Hematopoietic multipotent progenitor cell (in vitro differentiated cells): ENCODE data around the gene BBS1. TPM values are rescaled to one million over a fixed set of nuclear protein-coding genes. Genes with fewer than 3 reads are reported as not detected.

Experiments used
- DNase-seq, 3 donors: peaks; one replicate each; pipeline ENCODE4 v3.0.0-alpha.2; 2011 to 2015; ENCODE audit warnings: low read depth in 2 of 3, low spot score in 2 of 3
- total RNA-seq: library from RNA; depleted of rRNA; stranded (reverse); fragments of >200 nt; gene quantifications from one replicate; pipeline ENCODE4 v1.2.3, GENCODE V29; 2012

Gene BBS1
- total RNA-seq, 1 donor = 50.1 TPM

DNA sequence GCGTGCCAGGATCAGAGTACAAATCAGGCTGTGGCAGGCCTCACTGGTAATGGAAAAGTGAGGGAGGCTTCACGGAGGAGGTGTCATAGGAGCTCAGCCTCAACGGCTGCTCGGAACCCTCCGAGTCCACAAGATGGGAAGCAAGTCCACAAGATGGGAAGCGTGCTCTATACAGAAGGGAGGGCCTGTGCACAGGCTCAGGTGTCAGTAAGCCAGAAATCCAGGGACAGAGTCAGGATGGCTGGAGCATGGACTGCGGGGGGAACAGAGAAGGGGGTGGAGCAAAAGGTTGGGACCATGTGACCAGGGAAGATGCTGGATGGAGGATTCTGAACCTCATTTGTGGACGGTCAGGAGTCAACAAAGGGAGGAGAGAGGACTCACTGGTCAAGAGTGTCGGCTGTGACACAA is 33.6 kb upstream of the BBS1 start:
- no peak for DNase-seq

DNA sequence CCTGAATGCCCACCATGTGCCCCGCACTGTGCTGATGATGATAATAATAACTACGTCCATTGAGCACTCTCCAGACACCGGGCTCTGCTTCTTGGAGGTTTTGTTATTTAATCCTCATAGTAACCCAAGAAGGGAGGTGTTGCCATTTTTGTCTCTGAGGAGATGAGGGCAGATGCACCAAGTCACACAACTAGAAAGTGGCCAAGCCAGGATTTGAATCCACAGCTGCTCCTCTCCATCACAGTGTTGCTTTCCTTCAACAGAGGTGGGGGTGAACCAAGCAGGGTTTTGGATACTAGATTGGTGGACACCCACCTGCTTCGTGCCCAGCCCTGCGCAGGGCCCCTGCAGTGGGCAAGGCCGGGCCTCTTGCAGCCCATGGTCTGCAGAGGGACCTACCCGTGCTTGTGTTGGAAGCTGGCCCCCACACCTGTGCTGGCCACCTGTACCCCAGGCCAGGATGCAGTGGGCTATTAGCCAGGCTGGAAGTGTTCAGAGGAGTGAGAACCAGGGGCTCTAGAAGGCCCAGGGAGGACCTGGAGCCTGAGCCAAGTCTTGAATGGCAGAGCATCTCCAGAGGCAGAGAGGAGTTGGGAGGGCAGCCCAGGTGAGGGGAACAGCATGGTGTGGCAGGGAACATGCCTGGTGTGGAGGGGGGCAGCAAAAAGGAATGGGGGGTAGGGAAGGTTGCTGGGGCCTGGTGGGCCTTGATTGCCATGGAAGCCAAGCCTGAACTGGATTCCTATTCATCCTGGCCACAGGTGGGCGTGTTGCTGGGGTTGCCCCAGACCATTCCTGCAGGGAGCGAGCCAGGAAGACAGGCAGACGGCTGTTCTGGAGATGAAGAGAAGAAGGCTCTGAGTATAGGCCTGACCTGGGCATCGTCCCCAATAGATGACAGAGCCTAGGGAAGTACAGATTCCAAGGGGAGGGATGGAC is 32.9 kb upstream of the BBS1 start:
- DNase-seq = no peak

DNA sequence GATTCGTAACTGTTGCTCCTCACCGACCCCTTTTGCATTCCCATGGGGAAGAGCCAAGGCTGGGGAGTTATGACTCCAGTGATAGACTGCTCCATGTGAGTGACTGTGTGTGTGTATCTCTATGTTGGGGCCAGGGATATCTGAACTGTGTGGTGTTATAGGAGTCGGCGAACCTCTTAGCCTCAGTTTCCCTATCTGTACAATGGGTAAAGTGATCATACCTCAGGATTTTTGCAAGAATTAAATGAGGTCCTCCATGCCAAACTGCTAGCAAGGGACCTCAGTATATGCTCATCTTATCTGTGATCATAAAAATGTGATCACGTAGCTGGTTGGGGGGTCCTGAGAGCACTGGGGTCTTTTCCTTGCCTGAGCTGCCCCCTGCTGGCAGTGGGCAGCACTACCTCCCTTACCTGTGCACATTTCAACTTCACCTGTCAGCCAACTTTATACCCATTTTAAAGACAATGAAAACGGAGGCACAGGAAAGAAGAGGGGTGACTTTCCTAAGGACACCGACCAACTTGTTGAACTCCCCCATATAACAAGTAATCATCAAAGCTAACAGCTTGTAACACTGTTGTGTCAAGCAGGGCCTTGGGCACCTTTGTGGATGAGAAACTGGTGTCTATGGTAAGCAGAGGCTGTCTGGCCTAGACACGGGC is 31.6 kb upstream of the BBS1 start:
- peak in 2 of 3 donors; percentile 40 to 41 for DNase-seq

DNA sequence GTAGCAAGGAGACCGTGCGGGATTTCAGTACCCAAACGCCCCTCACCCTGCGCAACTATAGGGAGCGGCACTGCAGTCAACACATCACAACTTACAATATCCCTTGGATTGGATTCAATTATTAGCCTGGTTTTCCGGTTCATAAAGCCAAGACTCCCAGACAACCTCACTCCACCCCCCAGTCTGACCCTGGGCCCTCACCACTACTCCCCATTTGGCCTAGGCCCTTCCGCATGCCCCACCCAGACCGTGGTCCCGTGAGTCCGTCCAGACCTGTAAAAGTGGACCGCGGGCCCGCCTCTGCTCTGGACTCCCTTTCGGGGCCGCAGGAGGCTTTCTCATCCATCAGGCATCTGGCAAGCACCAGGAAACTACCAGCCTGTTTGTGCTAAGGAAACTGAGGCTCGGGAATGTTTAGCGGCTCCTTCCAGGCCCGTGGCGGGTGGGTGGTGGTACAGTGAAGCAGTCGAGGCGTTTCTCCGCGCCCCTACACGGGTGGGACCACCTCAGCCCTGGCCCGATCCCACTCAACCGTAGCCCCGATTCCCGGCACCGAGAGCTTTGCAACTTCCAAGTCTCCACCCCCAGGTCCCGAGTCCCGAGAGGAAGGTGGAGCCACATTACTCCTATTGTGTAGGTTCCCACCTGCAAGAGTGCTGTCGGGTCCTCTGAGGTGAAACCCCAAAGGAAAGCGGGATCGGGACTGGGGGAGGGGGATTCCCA is 30.9 kb upstream of the BBS1 start:
- no peak for DNase-seq

DNA sequence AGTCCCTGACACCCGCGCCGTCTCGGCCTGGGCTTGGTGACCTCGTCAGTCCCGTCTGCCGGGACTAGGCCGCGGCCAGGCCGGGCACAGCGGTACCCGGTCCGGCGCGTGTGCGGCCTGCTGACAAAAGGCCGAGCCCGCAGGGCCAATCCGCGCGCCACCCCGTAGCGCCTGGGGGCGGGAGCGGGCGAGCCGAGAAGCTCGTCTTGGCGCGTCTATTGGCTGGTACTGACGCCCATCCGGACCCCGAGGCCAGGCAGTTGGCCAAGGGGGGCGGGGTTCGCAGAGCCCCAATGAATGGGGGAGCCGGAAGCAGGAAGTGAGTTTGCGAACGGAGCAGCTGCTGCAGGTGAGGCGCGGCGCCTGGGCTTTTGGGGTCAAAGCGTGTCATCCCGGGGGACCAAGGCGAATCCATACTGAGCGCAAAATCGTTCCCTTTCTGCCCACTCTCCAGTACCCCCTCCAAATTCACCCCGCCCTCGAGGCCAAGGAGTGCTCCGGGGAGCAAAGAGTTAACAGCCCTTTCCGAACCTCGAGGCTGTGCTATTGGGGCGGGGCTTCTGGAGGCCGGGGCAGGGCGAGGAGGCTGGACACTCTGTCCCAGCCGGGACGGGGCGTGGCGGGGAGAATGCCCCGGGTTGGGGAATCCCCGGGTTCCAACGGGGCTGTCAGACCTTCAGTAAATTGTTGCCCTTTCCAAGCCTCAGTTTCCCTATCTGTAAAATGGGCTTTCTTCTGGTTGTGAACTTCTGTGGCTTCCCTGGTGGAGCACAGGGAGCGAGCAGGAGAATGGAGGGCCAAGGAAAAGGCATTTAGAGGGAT is 30.1 kb upstream of the BBS1 start, which contains the start of gene DPP3:
Gene DPP3, plus strand, starts transcription at position 318 of the 822 bp plus-strand sequence. CDS start 1,767 bp downstream, outside the sequence.
- peak; percentile 77 to 98 (median 96) for DNase-seq

DNA sequence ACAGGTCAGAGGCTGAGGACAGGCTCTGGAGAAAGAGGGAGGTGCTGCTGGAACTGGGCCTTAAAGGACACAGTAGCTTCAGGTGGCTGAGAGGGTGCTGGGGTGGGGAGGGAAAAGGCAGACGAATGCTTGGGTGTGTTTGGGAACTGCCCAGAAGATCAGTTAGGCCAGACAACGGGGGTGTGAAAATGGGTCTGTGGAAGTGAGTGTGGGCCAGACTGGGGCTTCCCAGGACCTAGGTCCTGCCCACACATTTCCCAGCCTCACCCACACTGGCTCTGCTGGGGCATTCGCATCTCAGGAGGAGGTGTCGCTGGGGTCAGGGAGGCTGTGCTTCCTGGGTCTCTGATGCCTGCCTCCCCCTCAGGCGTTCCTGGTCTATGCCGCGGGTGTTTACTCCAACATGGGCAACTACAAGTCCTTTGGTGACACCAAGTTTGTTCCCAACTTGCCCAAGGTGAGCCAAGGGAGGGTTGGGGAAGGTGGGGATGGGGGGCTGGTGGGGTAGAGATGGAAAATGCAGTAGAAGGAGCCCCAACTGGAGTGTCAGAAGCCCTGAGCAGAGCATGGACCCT is 25.5 kb upstream of the BBS1 start:
- no peak for DNase-seq

DNA sequence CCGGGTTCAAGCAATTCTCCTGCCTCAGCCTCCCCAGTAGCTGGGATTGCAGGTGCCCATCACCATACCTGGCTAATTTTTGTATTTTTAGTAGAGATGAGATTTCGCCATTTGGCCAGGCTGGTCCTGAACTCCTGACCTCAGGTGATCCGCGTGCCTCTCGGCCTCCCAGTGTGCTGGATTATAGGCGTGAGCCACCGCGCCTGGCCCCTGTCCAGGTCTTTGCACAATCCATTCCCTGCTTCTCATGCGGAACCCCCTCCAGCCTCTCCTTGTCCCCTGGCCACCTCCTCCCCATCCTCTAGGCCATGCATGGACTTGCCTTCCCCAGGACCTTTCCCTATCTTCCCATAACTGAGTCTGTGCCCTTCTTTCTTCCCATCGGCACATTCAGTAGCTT is 21.5 kb upstream of the BBS1 start:
- DNase-seq = no peak

DNA sequence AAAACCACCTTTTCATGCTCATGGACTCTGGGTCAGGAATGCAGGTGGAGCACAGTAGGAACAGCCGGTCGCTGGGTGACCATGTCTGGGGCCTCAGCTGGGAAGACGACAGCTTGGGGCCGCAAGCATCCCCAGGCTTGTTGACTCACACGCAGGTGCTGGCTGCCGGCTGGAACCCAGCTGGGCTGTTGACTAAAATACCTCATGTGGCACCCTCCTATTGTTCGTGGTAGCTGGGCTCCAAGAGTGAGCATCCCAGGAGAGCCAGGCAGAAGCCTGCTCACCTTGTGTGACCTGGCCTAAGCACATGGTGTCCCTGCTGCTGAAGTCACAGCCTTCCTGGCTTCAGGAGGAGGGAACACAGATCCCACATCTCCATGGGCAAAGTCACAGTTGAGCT is 20.8 kb upstream of the BBS1 start:
- no peak for DNase-seq

DNA sequence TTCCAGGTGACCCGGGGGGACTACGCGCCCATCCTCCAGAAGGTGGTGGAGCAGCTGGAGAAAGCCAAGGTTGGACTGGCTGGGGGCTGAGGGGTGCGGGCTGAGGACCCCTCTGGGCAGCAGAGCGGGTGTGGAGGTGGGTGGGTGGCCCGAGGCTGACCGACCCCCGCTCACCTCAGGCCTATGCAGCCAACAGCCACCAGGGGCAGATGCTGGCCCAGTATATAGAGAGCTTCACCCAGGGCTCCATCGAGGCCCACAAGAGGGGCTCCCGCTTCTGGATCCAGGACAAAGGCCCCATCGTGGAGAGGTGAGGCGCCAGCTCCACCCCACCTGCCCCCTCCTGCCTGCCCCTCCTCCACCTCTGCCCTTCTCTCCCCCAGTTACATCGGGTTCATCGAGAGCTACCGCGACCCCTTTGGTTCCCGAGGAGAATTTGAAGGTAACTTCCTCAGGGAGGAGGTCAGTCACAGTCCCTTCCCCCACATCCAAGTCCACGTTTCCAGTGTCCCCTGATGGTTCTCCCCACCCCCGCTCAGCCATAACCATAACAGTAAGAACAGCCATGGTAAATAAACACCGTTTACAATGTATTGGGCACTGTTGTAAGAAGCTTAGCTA is 19.0 kb upstream of the BBS1 start:
- no peak for DNase-seq

DNA sequence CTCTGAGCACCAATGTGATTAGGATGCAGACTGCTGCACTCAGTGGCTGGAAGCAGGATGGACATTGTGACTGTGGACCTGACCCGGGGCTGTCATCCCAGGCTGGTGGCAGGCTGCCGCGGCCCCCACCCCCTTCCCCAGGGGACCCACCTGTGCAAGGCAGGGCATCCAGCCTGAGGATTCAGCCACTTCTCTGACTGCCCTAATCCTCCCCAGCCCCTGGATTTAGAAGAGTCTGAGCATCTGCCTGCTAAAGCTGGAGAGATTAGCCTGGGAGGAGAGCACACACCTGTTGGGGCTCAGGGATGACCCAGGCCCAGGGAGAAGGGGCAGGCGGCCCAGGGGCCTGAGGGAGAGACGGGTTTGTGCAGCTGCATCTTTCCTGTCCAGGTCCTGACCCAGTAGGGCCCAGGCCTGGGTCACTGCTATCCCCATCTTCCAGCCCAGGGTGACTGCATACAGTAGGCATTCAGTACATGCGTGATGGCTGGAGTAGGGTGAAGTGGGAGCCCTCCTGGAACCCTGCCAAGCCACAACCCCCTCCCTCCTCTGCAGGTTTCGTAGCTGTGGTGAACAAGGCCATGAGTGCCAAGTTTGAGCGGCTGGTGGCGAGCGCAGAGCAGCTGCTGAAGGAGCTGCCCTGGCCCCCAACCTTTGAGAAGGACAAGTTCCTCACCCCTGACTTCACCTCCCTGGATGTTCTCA is 18.1 kb upstream of the BBS1 start:
- DNase-seq = no peak

DNA sequence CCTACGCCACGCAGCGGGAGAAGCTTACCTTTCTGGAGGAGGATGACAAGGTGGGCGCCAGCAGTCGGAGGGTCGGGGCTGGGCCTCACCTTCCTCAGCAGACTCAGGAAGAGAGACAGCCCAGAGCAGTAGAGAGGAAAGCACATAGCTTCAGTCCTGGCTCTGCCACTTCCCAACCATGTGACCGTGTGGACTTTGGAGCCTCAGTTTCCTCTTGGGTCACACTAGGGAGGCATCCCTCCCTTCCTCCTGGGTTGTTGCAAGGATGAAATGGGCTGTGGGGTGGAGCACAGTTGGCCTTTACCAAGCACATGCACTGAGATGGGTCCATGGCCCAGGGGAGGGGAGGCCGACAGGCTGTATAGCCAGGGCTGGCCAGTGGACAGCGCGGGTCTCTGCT is 17.3 kb upstream of the BBS1 start:
- no peak for DNase-seq

DNA sequence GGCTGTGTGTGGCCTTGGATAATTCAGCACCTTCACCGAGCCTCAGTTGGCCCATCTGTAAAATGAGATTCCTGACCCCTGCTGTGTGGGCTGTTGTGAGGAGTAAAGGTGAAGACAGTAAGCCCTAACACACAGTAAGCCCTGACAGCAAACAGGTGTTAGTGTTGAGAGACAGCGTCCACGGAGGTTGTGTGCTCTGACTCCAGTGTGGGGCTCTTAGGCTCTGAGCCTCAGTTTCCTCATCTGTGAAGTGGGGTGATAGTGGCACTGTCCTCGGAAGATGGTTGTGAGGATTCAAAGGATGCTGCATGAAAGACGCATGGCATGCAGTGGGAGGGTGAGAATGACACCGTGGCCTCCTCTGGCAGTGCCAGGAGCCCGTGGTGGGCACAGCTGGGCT is 16.0 kb upstream of the BBS1 start:
- DNase-seq = no peak

DNA sequence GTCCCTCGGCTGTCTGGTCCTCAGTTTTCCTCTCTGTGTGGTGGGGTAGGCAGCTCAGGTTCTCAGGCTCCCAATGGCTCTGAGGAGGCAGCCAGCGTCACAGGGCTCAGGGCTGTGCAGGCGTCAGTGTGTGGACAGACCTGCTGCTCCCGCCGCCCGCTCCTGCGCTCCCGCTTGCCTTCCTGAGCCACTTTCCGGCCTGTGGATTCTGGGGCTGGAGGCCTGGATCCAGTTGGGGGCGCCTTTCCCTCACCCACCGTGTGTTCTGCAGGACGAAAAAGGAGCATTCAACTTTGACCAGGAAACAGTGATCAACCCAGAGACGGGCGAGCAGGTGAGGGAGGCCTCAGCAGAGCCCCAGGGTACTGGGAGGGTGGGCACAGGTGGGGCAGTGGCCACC is 15.5 kb upstream of the BBS1 start:
- no peak for DNase-seq

DNA sequence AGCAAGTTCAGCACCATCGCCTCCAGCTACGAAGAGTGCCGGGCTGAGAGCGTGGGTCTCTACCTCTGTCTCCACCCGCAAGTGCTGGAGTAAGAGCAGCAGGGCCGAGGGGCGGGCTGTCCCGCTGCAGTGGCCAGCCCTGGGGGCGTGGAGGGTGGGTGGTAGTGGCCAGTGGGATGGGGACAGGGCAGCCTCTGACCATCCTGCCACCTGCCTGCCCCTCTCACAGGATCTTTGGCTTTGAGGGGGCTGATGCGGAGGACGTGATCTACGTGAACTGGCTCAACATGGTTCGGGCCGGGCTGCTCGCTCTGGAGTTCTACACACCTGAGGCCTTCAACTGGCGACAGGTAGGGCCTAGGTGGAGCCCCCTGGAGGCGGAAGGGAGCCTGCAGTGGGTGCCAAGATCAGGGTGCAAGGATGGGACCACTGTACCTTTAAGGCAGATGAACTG is 15.0 kb upstream of the BBS1 start:
- no peak for DNase-seq

DNA sequence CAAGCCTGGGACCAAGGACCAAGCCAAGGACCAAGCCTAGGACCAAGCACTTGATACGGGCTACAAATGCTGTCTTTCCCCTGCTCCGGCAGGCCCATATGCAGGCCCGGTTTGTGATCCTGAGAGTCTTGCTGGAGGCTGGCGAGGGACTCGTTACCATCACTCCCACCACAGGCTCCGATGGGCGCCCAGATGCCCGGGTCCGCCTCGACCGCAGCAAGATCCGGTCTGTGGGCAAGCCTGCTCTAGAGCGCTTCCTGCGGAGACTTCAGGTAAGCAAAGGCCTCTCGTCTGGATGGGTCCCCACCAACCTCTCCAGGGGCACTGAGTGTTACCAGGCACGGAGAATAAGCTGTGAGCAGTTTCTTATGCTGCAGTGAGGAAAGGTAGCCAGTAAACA is 13.2 kb upstream of the BBS1 start:
- DNase-seq = no peak

DNA sequence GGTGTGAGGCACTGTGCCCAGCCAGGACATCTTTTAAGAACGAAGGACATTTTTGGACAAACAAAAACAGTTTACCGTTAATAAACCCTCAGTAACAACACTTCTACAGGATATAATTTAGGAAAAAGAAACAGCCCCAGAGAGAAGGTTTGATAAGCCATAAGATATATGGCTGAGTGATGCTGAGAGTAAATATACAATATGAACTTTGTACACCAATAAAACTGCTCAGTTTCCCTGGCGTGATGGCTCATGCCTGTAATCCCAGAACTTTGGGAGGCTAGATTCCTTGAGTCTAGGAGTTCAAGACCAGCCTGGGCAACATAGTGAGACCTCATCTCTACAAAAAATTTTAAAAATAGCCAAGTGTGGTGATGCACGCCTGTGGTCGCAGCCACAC is 11.9 kb upstream of the BBS1 start:
- DNase-seq = no peak

DNA sequence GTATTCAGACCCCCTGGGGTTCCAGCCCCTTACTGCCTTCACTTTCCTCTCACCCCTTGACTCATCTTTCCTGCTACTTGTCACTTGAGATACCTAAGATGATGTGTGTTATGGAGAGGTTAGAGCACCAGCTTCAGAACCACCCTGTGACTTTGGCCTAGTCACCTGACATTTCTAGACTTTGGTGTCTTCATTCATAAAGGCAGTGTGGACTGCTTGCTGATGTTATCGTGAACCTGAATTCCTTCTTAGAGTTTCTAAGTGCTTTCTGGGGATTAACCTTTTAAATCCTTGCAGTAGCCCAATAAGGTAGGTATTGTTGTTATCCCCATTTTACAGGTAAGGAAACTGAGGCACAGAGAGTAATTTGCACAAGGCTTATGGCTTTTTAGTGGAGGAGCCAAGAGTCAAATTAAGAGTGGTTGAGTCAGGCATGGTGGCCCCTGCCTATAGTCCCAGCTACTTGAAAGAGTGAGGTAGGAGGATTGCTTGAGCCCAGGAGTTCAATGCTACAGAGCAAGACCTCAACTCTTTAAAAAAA is 5.1 kb upstream of the BBS1 start:
- DNase-seq = no peak

DNA sequence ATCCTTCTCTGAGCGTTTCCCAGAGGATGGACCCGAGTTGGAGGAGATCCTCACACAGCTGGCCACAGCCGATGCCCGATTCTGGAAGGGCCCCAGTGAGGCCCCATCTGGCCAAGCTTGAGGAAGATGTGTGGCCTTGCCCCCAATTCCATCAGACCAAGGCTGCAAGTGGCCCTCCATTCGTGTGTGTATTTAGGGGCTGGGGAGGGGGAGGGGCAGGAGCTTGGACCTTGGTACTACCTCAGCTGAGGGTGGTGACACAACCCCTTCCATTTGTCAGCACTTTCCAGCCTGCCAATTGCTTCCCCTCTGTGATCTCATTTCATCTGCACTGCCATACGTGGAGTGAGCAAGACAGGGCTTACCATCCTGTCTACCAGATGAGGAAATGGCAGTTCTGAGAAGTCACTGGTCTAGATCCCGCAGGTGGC is 1.3 kb upstream of the BBS1 start:
- DNase-seq = no peak

DNA sequence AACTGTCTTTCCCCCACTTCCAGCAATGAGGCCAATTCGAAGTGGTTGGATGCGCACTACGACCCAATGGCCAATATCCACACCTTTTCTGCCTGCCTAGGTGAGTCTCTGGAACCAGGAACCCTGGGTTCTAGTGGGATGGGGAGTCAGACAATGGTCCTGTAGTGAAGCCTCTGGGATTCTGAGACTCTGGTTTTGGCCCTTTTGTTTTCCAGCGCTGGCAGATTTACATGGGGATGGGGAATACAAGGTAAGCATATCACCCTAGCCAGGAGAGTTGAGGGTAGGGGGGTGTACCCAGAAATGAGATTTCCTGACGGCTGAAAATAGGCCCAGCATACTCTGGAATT is 530 bp downstream of the BBS1 start:
- no peak for DNase-seq
